Lung (tissue), 12 donors: ENCODE results near the gene NOSTRIN. TPM values are rescaled to one million over a fixed set of nuclear protein-coding genes. Genes with fewer than 3 reads are reported as not detected.

ENCODE experiments used
- ATAC-seq: fragments of 200-7000 bp; cut with Tn5 transposase; one replicate; pipeline ENCODE4 v1.9.1; 2020; ENCODE audit warnings: moderate number of reproducible peaks; ENCODE audit not compliant: insufficient read depth, low FRiP score
- DNase-seq, 3 donors: peaks; one replicate each; pipeline ENCODE4 v3.0.0-alpha.2; 2013 to 2017
- H3K27ac ChIP-seq, 2 donors: one replicate each; pipeline ENCODE4 v1.5.1; 2013; ENCODE audit warnings: mild to moderate bottlenecking in 2 of 2, moderate library complexity in 2 of 2, control low read depth in 1 of 2, inconsistent platforms in 1 of 2, low read depth in 1 of 2, low read length in 1 of 2
- H3K27me3 ChIP-seq, 3 donors: one replicate each; pipeline ENCODE4 v1.5.1; 2013; ENCODE audit warnings: low read length in 2 of 3; ENCODE audit not compliant: control insufficient read depth in 3 of 3, insufficient read depth in 3 of 3
- H3K36me3 ChIP-seq, 4 donors: one replicate each; pipeline ENCODE4 v1.5.1; 2013; ENCODE audit warnings: low read length in 4 of 4, mild to moderate bottlenecking in 1 of 4, moderate library complexity in 1 of 4; ENCODE audit not compliant: control insufficient read depth in 4 of 4, insufficient read depth in 4 of 4
- H3K4me1 ChIP-seq, 5 donors: one replicate each; pipeline ENCODE4 v1.5.1; 2013; ENCODE audit warnings: low read length in 5 of 5, mild to moderate bottlenecking in 2 of 5, moderate library complexity in 1 of 5; ENCODE audit not compliant: control insufficient read depth in 5 of 5, insufficient read depth in 5 of 5
- H3K4me3 ChIP-seq: one replicate; pipeline ENCODE4 v1.5.1; 2013; ENCODE audit warnings: mild to moderate bottlenecking, control low read depth, moderate library complexity
- H3K9ac ChIP-seq, 2 donors: one replicate each; pipeline ENCODE4 v1.5.1; 2013; ENCODE audit warnings: low read length in 2 of 2, control low read depth in 1 of 2; ENCODE audit not compliant: insufficient read depth in 1 of 2
- H3K9me3 ChIP-seq, 4 donors: one replicate each; pipeline ENCODE4 v1.5.1; 2013; ENCODE audit warnings: low read length in 3 of 4, mild to moderate bottlenecking in 1 of 4, moderate library complexity in 1 of 4; ENCODE audit not compliant: control insufficient read depth in 4 of 4, insufficient read depth in 3 of 4
- WGBS, 2 donors: extraction: QIAGEN DNeasy Blood & Tissue Kit; methylation state at CpG; one replicate each; pipeline ENCODE4 v1.1.7; 2013; 5-methylcytosine and 5-hydroxymethylcytosine counted together
- polyA plus RNA-seq, 2 donors: library from polyadenylated mRNA; stranded (reverse); fragments of 200-250 nt; gene quantifications; one replicate each; pipeline ENCODE4 v1.2.1, GENCODE V29; 2013
- total RNA-seq, 2 donors: library from RNA; depleted of rRNA in 1 of 2; stranded (reverse); fragments of >200 nt in 1 of 2; gene quantifications; one replicate each; pipeline ENCODE4 v1.2.1, GENCODE V29; 2014 to 2021
- TF ChIP-seq, protein P1 (sequence below): IDR thresholded peaks from 2 replicates; pipeline ENCODE4 v1.5.1; 2012; ENCODE audit warnings: mild to moderate bottlenecking; ENCODE audit errors: control extremely low read depth, extremely low read depth
- donor health status: control.
- donor health status: control.
- donor health status: Bipolar disorder and iron deficiency.
- donor health status: healthy.
- donor health status: DM: yes; HTN: yes; CAD: no.

NOSTRIN gene
- total and polyA plus RNA-seq, 4 donors, result 15.5 to 57.5 (median 33.7) TPM

GRCh38 chr2:168894720-168895119 lies 92.3 kb downstream of the NOSTRIN start:
- no peaks in the 10 kb centered on the region for H3K36me3 ChIP-seq
- H3K4me3 ChIP-seq, result no peak overlapping the region
- H3K9me3 ChIP-seq, result no peaks in the 10 kb centered on the region
- peaks cover 0 to 7% (median 2%) of the 10 kb centered on the region in 5 donors for H3K4me1 ChIP-seq
- H3K27me3 ChIP-seq, result no peaks in the 10 kb centered on the region
- TF ChIP-seq, protein P1, sequence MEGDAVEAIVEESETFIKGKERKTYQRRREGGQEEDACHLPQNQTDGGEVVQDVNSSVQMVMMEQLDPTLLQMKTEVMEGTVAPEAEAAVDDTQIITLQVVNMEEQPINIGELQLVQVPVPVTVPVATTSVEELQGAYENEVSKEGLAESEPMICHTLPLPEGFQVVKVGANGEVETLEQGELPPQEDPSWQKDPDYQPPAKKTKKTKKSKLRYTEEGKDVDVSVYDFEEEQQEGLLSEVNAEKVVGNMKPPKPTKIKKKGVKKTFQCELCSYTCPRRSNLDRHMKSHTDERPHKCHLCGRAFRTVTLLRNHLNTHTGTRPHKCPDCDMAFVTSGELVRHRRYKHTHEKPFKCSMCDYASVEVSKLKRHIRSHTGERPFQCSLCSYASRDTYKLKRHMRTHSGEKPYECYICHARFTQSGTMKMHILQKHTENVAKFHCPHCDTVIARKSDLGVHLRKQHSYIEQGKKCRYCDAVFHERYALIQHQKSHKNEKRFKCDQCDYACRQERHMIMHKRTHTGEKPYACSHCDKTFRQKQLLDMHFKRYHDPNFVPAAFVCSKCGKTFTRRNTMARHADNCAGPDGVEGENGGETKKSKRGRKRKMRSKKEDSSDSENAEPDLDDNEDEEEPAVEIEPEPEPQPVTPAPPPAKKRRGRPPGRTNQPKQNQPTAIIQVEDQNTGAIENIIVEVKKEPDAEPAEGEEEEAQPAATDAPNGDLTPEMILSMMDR, result no peak
- no peak overlapping the region for H3K9ac ChIP-seq
- no peak for ATAC-seq
- no peak overlapping the region for H3K27ac ChIP-seq
- no peak for DNase-seq

DNA sequence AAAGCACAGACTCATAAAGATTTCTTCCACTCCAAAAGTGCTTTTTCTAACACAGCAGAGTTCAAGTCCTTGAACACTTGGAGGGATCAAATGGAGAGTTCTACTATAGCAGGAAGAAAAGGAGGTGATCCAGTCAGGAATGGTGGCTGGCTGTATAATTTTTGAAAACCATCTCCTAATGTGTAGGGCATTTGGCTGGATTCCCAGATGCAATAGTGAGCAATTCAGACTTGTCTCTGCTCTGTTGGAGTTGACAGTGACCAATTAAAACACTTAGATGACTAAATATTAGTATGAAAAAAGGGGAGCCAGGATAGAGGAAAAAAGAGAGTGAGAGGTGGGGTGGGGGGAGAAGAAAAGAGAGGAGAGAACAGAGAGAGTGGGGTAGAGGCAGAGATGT lies 93.3 kb downstream of the NOSTRIN start:
- TF ChIP-seq, protein P1, result no peak
- Histone ChIP-seq H3K27me3 (no peaks in the 10 kb centered on the region), H3K4me1 (peaks cover 0 to 2% (median 0%) of the 10 kb centered on the region in 5 donors), H3K36me3 (no peaks in the 10 kb centered on the region), H3K9me3 (no peaks in the 10 kb centered on the region), H3K4me3 (no peak overlapping the region), H3K9ac (no peak overlapping the region), H3K27ac (no peak overlapping the region)
- DNase-seq (peak in 1 of 3 donors; percentile 12), ATAC-seq (no peak)

DNA sequence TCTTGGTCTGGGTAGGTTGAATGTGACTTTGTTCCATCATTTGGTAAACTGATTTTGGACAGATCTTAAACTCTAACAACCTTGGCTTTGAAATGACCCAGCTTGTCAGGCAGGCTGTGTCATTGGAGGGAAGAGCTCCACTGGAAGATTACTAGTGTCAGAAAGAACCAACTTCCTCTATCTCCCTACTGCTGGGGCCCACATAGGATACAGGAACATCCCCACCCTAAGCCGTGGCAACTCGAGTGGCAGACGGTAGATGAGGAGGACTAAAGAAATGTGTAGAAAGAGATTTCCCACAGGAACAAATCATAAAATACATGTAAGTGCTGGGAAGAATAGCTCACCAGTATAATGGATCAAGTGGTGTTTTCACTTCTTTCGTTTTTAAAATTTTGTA lies 94.3 kb downstream of the NOSTRIN start:
- ATAC-seq (no peak), DNase-seq (no peak)
- Histone ChIP-seq H3K9me3 (no peaks in the 10 kb centered on the region), H3K4me1 (no peaks in the 10 kb centered on the region), H3K27me3 (no peaks in the 10 kb centered on the region), H3K4me3 (no peak overlapping the region), H3K27ac (no peak overlapping the region), H3K9ac (no peak overlapping the region), H3K36me3 (no peaks in the 10 kb centered on the region)
- WGBS, 2 donors, result 43 to 68% methylated on average over 4 of the region's 4 CpGs
- TF ChIP-seq, protein P1, result no peak

DNA sequence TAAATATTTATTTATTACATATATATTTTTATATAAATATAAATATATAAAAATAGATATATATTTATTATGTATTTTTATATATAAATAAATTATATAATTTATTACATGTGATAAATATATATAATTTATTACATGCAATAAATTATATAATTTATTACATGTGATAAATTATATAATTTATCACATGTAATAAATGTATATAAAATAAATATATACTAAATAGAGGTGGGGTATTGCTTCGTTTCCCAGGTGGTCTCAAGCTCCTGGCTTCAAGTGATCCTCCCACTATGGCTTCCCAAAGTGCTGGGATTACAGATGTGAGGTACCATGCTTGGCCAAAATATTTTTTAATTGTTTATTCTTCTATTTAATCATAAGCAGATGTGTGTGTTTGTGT lies 95.0 kb downstream of the NOSTRIN start:
- TF ChIP-seq, protein P1, result no peak
- Histone ChIP-seq H3K27ac (no peak overlapping the region), H3K4me1 (no peaks in the 10 kb centered on the region), H3K36me3 (no peaks in the 10 kb centered on the region), H3K9ac (no peak overlapping the region), H3K9me3 (no peaks in the 10 kb centered on the region), H3K4me3 (no peak overlapping the region), H3K27me3 (no peaks in the 10 kb centered on the region)
- WGBS, 2 donors, result 83% methylated on average over 1 of the region's 1 CpG
- no peak for DNase-seq
- ATAC-seq, result no peak
